PC-3 (cell line): Measurements from ENCODE around the gene ARL2BP.

Experiments
- EZH2 ChIP-seq: fragments of 300-600 bp; sonication (generic); IDR thresholded peaks from one replicate; pipeline ENCODE4 v1.6.1; 2017; ENCODE audit warnings: antibody characterized with exemption, mild to moderate bottlenecking, low read length; ENCODE audit not compliant: unreplicated experiment
- EZH2phosphoT487 ChIP-seq: fragments of 300-600 bp; sonication (generic); IDR thresholded peaks from 2 replicates; pipeline ENCODE4 v1.6.1; 2018; ENCODE audit warnings: mild to moderate bottlenecking, antibody characterized with exemption, low read length, borderline replicate concordance
- TF ChIP-seq, protein P1 (sequence below): fragments of 300-600 bp; sonication (generic); conservative IDR thresholded peaks from 2 replicates; pipeline ENCODE4 v1.5.1; 2017; ENCODE audit warnings: antibody characterized with exemption, low read depth, mild to moderate bottlenecking, low read length

DNA sequence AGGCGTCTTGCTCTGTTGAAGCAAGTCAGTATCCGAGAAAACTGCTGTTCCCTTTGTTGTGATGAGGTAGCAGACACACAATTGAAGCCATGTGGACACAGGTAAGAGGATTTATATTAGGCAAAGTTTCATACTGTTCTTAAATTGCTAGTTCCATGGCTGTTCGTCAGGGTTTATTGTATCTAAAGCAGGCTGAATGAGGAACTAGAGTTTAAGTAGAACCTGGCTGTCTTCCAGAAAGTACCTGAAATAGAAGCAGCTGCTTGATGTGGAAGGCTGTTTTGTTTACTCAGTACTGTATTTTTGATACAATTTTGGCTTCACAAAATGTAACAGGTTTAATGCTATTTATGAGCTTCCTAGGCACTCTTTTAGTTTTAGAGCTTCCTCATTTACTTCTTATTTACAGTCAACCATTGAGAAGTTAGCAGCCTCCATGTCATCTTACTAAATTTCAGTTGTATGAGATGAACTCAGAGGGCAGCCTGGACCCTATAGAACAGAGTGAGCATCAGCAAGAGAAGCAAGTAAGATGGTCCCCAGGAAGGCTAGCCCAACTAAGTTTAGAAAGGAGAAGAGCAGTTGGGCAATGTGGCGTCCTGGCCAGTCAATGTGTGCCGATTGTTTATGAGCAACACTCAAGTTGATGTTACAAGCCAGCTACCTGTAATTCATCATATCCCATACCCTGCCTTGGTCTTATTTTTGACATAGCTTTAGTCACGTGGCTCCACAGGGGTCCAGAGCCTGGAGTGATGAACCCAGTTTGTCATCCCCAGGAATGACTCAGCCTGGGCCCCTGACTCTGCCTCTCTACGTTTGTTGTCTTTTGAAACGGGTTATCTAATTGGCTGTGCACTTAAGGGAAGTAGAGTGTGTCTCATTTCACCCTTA is 9.7 kb upstream of the ARL2BP start:
- TF ChIP-seq EZH2: no peak
- TF ChIP-seq, protein P1, sequence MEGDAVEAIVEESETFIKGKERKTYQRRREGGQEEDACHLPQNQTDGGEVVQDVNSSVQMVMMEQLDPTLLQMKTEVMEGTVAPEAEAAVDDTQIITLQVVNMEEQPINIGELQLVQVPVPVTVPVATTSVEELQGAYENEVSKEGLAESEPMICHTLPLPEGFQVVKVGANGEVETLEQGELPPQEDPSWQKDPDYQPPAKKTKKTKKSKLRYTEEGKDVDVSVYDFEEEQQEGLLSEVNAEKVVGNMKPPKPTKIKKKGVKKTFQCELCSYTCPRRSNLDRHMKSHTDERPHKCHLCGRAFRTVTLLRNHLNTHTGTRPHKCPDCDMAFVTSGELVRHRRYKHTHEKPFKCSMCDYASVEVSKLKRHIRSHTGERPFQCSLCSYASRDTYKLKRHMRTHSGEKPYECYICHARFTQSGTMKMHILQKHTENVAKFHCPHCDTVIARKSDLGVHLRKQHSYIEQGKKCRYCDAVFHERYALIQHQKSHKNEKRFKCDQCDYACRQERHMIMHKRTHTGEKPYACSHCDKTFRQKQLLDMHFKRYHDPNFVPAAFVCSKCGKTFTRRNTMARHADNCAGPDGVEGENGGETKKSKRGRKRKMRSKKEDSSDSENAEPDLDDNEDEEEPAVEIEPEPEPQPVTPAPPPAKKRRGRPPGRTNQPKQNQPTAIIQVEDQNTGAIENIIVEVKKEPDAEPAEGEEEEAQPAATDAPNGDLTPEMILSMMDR: no peak
- TF ChIP-seq EZH2phosphoT487: no peak
